HL-60/S4 treated with phorbol 12-myristate 13-acetate at 8.2 ng/mL for 4 days and 3 days (cell line): ENCODE data around the gene TNFRSF21.

ENCODE experiments used
- in situ Hi-C: fragments of 300-500 bp; cut with MboI; formaldehyde crosslinking; loops from 2 replicates; pipeline ENCODE4 v1.15.0; 2022; ENCODE audit warnings: low sequenced_read_pairs

The TNFRSF21 gene

GRCh38 chr6:47181681-47182080 lies 128.0 kb downstream of the TNFRSF21 start:
- in situ Hi-C loops = no loop called here
